Transverse colon (tissue), 4 donors: ENCODE measurements around the gene SUGCT. TPM values are rescaled to one million over a fixed set of nuclear protein-coding genes. Genes with fewer than 3 reads are reported as not detected.

ENCODE experiments used
- DNase-seq: peaks from one replicate; pipeline ENCODE4 v3.0.0-alpha.2; 2019
- H3K27ac ChIP-seq, 4 donors: fragments of 200-600 bp; sonication (generic); 2 replicates each; pipeline ENCODE4 v1.5.1; 2016 to 2018; ENCODE audit warnings: inconsistent platforms in 4 of 4
- H3K27me3 ChIP-seq: fragments of 200-600 bp; sonication (generic); 2 replicates; pipeline ENCODE4 v1.5.1; 2017; ENCODE audit warnings: inconsistent platforms
- H3K36me3 ChIP-seq, 4 donors: fragments of 200-600 bp; sonication (generic); 2 replicates each; pipeline ENCODE4 v1.5.1; 2017 to 2019; ENCODE audit warnings: inconsistent platforms in 4 of 4
- H3K4me1 ChIP-seq, 4 donors: fragments of 200-600 bp; sonication (generic); 2 replicates each; pipeline ENCODE4 v1.5.1; 2017 to 2020; ENCODE audit warnings: inconsistent platforms in 4 of 4
- H3K4me3 ChIP-seq, 4 donors: fragments of 200-600 bp; sonication (generic); 1 replicate in 1 of 4; 2 replicates in 3 of 4; pipeline versions ENCODE4 v1.5.1 to v1.6.1; 2017 to 2019; ENCODE audit warnings: inconsistent platforms in 4 of 4
- H3K9me3 ChIP-seq, 2 donors: fragments of 200-600 bp; sonication (generic); 2 replicates each; pipeline ENCODE4 v1.5.1; 2017 to 2019; ENCODE audit warnings: inconsistent platforms in 2 of 2
- EP300 ChIP-seq: sonication (generic); formaldehyde crosslinking; IDR thresholded peaks from one replicate; pipeline ENCODE4 v1.6.1; 2017; ENCODE audit warnings: antibody characterized with exemption, low read depth
- POLR2A ChIP-seq: fragments of 450-650 bp; IDR thresholded peaks from one replicate; pipeline ENCODE4 v1.6.1; 2016; ENCODE audit warnings: antibody characterized with exemption, mild to moderate bottlenecking, moderate library complexity
- POLR2AphosphoS5 ChIP-seq, 3 donors: sonication (generic); formaldehyde crosslinking; IDR thresholded peaks; one replicate each; pipeline ENCODE4 v1.6.1; 2016; ENCODE audit warnings: antibody characterized with exemption in 3 of 3
- WGBS, 2 donors: methylation state at CpG; one replicate each; pipeline ENCODE4 v1.1.5; 2018; ENCODE audit warnings: low coverage in 1 of 2; 5-methylcytosine and 5-hydroxymethylcytosine counted together
- in situ Hi-C, 4 donors: fragments of 200-750 bp; cut with MboI; loops; one replicate each; pipeline versions ENCODE4 v1.15.0 to v1.15.1; 2017; ENCODE audit warnings: low sequenced_read_pairs in 3 of 4, low pct_ligation_motif_present in 1 of 4, low pct_unique_long_range_greater_than_20kb in 1 of 4
- intact Hi-C: fragments of 100-400 bp; cut with DNase I; formaldehyde crosslinking; loops from one replicate; pipeline ENCODE4 v1.15.1; 2023; ENCODE audit warnings: low total_unique reads
- total RNA-seq, 4 donors: library from RNA; depleted of rRNA; stranded (reverse); fragments of >200 nt; gene quantifications; one replicate each; pipeline ENCODE4 v1.1.0, GENCODE V29; 2016
- TF ChIP-seq, protein P1 (sequence below), 5 experiments: fragments of 200-600 bp in 3 of 5; fragments of 450-650 bp in 2 of 5; sonication (generic) in 3 of 5; IDR thresholded peaks; 1 replicate in 2 of 5; 2 replicates in 3 of 5; pipeline ENCODE4 v1.5.1; 2016 to 2017; ENCODE audit warnings: antibody characterized with exemption in 5 of 5, inconsistent platforms in 3 of 5, mild to moderate bottlenecking in 2 of 5, moderate library complexity in 1 of 5

SUGCT gene
- total RNA-seq, 4 donors from 2014 or later: 2.6 to 44.5 (median 15.9) TPM

DNA sequence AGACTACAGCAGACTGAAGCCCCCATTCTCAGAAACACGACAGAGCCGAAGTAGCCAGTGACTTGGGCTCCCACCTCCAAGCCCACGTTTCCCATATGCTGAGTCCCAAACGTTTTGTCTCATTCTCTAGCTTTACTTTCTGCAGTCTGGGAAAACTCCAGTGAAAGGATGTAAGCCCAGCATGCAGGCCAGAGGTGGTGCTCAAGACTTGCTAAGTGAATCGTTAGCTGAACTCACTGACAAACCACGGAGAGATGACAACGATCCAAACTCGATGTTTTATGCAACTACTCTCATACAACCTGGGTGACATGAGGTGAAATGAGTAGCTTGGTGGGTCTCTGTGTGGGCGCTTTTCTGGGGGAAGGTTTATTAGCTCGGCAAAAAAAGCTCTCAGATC, 731.8 kb downstream of the SUGCT start:
- WGBS, 2 donors: 80 to 81% methylated on average over 4 to 10 of the region's 10 CpGs
- intact Hi-C loops: no loop called here
- Histone ChIP-seq H3K9me3 (no peaks in the 10 kb centered on the region), H3K27me3 (no peaks in the 10 kb centered on the region), H3K4me3 (no peak overlapping the region), H3K36me3 (no peaks in the 10 kb centered on the region), H3K27ac (no peak overlapping the region), H3K4me1 (no peaks in the 10 kb centered on the region)
- in situ Hi-C loops: no loop called here
- TF ChIP-seq POLR2A (no peak), POLR2AphosphoS5 (IDR thresholded peaks at IDR 0.05) (no peak), EP300 (no peak)
- TF ChIP-seq, protein P1, sequence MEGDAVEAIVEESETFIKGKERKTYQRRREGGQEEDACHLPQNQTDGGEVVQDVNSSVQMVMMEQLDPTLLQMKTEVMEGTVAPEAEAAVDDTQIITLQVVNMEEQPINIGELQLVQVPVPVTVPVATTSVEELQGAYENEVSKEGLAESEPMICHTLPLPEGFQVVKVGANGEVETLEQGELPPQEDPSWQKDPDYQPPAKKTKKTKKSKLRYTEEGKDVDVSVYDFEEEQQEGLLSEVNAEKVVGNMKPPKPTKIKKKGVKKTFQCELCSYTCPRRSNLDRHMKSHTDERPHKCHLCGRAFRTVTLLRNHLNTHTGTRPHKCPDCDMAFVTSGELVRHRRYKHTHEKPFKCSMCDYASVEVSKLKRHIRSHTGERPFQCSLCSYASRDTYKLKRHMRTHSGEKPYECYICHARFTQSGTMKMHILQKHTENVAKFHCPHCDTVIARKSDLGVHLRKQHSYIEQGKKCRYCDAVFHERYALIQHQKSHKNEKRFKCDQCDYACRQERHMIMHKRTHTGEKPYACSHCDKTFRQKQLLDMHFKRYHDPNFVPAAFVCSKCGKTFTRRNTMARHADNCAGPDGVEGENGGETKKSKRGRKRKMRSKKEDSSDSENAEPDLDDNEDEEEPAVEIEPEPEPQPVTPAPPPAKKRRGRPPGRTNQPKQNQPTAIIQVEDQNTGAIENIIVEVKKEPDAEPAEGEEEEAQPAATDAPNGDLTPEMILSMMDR (IDR thresholded peaks at IDR 0.05): no peak
- DNase-seq: no peak

DNA sequence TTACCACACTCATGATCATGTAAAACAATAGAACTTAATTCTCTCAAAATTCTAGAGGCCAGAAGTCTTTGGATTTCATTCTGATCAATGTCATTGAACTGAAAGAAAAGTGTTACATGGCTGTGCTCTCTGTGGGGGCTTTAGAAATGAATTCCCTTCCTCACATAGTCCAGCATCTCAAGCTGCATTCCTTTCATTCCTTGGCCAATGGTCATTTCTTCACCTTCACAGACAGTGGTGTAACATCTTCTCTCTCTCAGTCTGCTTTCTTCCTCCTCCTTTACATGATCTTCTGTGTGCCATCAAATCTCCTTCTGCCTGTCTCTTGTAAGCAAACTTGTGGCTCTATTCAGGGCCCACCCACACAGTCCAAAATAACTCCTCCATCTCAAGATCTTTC, 735.3 kb downstream of the SUGCT start:
- Histone ChIP-seq H3K4me1 (no peaks in the 10 kb centered on the region), H3K9me3 (no peaks in the 10 kb centered on the region), H3K27me3 (no peaks in the 10 kb centered on the region), H3K4me3 (no peak overlapping the region), H3K27ac (no peak overlapping the region), H3K36me3 (no peaks in the 10 kb centered on the region)
- in situ Hi-C loops (no loop called here), intact Hi-C loops (no loop called here)
- TF ChIP-seq POLR2A (no peak), POLR2AphosphoS5 (IDR thresholded peaks at IDR 0.05) (no peak), EP300 (no peak)
- TF ChIP-seq, protein P1 (IDR thresholded peaks at IDR 0.05): no peak
- no peak for DNase-seq

DNA sequence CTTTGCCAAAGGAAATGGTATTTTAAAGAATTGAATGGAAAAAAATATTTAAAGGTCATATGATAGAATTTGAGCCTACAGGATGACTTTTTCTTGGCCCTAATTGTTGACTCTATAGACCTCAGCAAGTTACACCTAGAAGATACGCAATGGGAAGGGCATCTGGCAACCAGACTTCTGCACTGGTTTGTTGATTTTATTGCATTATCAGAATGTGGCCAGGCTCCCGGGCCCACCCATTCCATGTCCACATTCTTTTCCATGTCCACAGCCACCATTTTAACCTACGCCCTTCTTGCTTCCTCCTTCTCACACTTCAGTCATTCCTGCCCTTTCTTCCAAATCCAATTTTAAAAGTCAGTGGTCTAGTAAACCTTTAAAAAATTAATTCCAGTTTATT, 738.4 kb downstream of the SUGCT start:
- TF ChIP-seq EP300: no peak
- no peak for TF ChIP-seq POLR2AphosphoS5 (IDR thresholded peaks at IDR 0.05)
- no peak for TF ChIP-seq POLR2A
- TF ChIP-seq, protein P1 (IDR thresholded peaks at IDR 0.05): no peak

DNA sequence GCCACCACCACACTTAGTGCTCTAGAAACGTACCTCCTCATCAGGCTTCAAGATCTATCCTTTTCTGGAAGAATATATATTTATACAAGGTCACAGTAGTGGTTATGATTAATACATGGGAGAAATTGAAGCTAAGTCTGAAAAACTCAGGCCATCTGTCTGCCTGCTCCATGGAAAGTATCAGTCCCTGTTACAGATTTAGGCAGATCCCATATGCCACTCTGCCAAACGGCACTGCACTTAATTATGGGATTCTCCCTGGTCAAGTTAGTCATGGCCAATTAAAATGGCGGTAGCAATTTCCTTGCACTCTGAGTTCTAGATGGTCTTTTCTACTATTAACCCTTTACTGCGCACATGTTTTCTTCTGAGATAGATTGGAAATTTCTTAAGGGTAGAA, 740.0 kb downstream of the SUGCT start:
- Histone ChIP-seq H3K9me3 (no peaks in the 10 kb centered on the region), H3K4me1 (no peaks in the 10 kb centered on the region), H3K4me3 (no peak overlapping the region), H3K27me3 (no peaks in the 10 kb centered on the region), H3K27ac (no peak overlapping the region), H3K36me3 (no peaks in the 10 kb centered on the region)
- in situ Hi-C loops (no loop called here), intact Hi-C loops (no loop called here)
- WGBS, 2 donors: 80 to 85% methylated on average over 4 of the region's 4 CpGs
- TF ChIP-seq POLR2A (no peak), POLR2AphosphoS5 (IDR thresholded peaks at IDR 0.05) (no peak), EP300 (no peak)
- TF ChIP-seq, protein P1 (IDR thresholded peaks at IDR 0.05): no peak
- DNase-seq: no peak

More for the DNA sequence above, 738.4 kb downstream of the SUGCT start:
- no peak for DNase-seq
- Histone ChIP-seq H3K27ac (no peak overlapping the region), H3K9me3 (no peaks in the 10 kb centered on the region), H3K27me3 (no peaks in the 10 kb centered on the region), H3K36me3 (no peaks in the 10 kb centered on the region), H3K4me3 (no peak overlapping the region), H3K4me1 (no peaks in the 10 kb centered on the region)
- 70 to 71% methylated on average over 3 of the region's 3 CpGs for WGBS, 2 donors
- in situ Hi-C loops: no loop called here
- intact Hi-C loops: no loop called here
